Measurements from ENCODE around the gene GPATCH2. TPM values are rescaled to one million over a fixed set of nuclear protein-coding genes. Genes with fewer than 3 reads are reported as not detected.

GPATCH2 gene
- total and polyA plus RNA-seq, 2 donors (not counting 1 experiment from before 2014, with no cell fraction given): 4.7 to 14.7 TPM

DNA sequence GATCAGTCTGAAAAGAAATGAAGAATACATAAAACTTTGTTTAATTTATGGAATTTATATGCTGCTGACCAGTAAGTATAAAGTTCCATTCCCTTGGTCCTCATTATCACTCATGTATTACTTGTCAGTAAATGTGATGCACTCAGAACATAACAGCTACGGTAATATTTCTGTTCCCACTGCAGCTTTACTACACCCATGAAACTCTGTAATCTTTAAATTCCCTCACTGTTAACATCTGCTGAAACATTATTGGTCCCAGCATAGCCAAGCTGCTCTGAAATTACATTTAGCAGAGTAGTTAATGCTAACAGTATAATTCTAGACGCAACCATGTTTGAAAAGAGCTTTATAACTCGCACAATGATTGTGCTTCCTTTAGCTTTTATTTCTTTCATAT is 238.4 kb downstream of the GPATCH2 start:
- no CpG with 5 or more reads among the region's 3 CpGs for WGBS (ENCODE audit: insufficient coverage)
- Mint-ChIP-seq H3K27ac (no peak overlapping the region), H3K9me3 (ENCODE audit: insufficient read depth) (peaks cover 2% of the 10 kb centered on the region), H3K4me3 (no peak overlapping the region), H3K4me1 (no peaks in the 10 kb centered on the region), H3K27me3 (no peaks in the 10 kb centered on the region)
- no peaks in the 10 kb centered on the region for H3K27me3 ChIP-seq (replicated peaks in 1 of 4; ENCODE audit: control extremely low read depth in 1 of 4, control insufficient read depth in 3 of 4, insufficient read depth in 4 of 4, low read length in 3 of 4)
- H3K79me2 ChIP-seq (ENCODE audit: control insufficient read depth, insufficient read depth, low read length): no peaks in the 10 kb centered on the region
- ChIA-PET CTCF (no interaction called here), POLR2A (no interaction called here)
- TF ChIP-seq, protein P1, sequence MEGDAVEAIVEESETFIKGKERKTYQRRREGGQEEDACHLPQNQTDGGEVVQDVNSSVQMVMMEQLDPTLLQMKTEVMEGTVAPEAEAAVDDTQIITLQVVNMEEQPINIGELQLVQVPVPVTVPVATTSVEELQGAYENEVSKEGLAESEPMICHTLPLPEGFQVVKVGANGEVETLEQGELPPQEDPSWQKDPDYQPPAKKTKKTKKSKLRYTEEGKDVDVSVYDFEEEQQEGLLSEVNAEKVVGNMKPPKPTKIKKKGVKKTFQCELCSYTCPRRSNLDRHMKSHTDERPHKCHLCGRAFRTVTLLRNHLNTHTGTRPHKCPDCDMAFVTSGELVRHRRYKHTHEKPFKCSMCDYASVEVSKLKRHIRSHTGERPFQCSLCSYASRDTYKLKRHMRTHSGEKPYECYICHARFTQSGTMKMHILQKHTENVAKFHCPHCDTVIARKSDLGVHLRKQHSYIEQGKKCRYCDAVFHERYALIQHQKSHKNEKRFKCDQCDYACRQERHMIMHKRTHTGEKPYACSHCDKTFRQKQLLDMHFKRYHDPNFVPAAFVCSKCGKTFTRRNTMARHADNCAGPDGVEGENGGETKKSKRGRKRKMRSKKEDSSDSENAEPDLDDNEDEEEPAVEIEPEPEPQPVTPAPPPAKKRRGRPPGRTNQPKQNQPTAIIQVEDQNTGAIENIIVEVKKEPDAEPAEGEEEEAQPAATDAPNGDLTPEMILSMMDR (IDR thresholded peaks at IDR 0.05): no peak
- no peak for TF ChIP-seq EZH2 (IDR thresholded peaks at IDR 0.05; ENCODE audit: borderline replicate concordance, insufficient read depth, low read depth, low read length, poor library complexity, severe bottlenecking)
- DNase-seq: no peak
- intact Hi-C loops (cut with micrococcal nuclease): no loop called here
- peaks cover 0 to 3% (median 0%) of the 10 kb centered on the region in 3 donors for H3K9me3 ChIP-seq (ENCODE audit: control extremely low read depth in 1 of 3, control insufficient read depth in 2 of 3, insufficient read depth in 1 of 3, low read length in 2 of 3)
- H4K20me1 ChIP-seq (ENCODE audit: control insufficient read depth, insufficient read depth, low read length, poor library complexity, severe bottlenecking): no peaks in the 10 kb centered on the region
- H2AFZ ChIP-seq (ENCODE audit: insufficient read depth, low read depth, low read length, poor library complexity, severe bottlenecking): no peak overlapping the region
- no peaks in the 10 kb centered on the region for H3K36me3 ChIP-seq (replicated peaks in 1 of 2; ENCODE audit: control extremely low read depth in 1 of 2, control insufficient read depth in 1 of 2, extremely low read depth in 1 of 2, insufficient read depth in 2 of 2, low read length in 1 of 2)
- no peak for ATAC-seq (ENCODE audit: low read depth)
- no peak overlapping the region for H3K4me3 ChIP-seq (ENCODE audit: control extremely low read depth in 1 of 5, extremely low read depth in 1 of 5, insufficient read depth in 1 of 5, low read depth in 2 of 5, low read length in 4 of 5)
- no peak overlapping the region for H3K9ac ChIP-seq (ENCODE audit: low read length)
- H3K4me2 ChIP-seq (replicated peaks; ENCODE audit: low read depth, low read length, poor library complexity, severe bottlenecking): no peak overlapping the region
- H3K27ac ChIP-seq (ENCODE audit: low read length in 2 of 2): no peak overlapping the region
- no peaks in the 10 kb centered on the region for H3K4me1 ChIP-seq (ENCODE audit: control insufficient read depth in 2 of 2, insufficient read depth in 2 of 2, low read length in 2 of 2)

DNA sequence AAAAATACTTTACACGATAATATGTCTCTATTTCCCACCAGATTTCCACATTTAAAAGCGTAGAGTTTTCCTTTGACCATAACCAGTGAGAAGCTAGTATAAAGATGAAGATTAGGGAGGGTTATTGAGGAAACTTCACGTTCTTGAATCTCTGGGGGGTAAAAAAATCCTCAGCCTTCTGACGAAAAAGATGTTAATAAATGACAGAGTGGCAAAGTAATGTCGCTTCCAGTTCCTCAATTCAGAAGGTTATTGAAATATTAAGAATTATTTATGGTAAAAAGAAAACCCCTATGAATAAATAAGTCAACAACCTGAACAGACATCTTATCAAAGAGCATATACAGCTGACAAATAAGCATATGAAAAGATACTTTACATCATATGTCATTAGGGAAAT is 241.0 kb downstream of the GPATCH2 start:
- H4K20me1 ChIP-seq (ENCODE audit: control insufficient read depth, insufficient read depth, low read length, poor library complexity, severe bottlenecking): no peaks in the 10 kb centered on the region
- ATAC-seq (ENCODE audit: low read depth) (no peak), DNase-seq (no peak)
- intact Hi-C loops (cut with micrococcal nuclease): no loop called here
- no peaks in the 10 kb centered on the region for H3K4me1 Mint-ChIP-seq
- no peak overlapping the region for H3K27ac Mint-ChIP-seq
- no peak overlapping the region for H2AFZ ChIP-seq (ENCODE audit: insufficient read depth, low read depth, low read length, poor library complexity, severe bottlenecking)
- H3K4me3 Mint-ChIP-seq: no peak overlapping the region
- WGBS (ENCODE audit: insufficient coverage): no CpG with 5 or more reads among the region's 5 CpGs
- no peaks in the 10 kb centered on the region for H3K27me3 Mint-ChIP-seq
- TF ChIP-seq EZH2 (IDR thresholded peaks at IDR 0.05; ENCODE audit: borderline replicate concordance, insufficient read depth, low read depth, low read length, poor library complexity, severe bottlenecking): no peak
- TF ChIP-seq, protein P1 (IDR thresholded peaks at IDR 0.05): no peak
- H3K36me3 ChIP-seq (replicated peaks in 1 of 2; ENCODE audit: control extremely low read depth in 1 of 2, control insufficient read depth in 1 of 2, extremely low read depth in 1 of 2, insufficient read depth in 2 of 2, low read length in 1 of 2): no peaks in the 10 kb centered on the region
- H3K9me3 ChIP-seq (ENCODE audit: control extremely low read depth in 1 of 3, control insufficient read depth in 2 of 3, insufficient read depth in 1 of 3, low read length in 2 of 3): peaks cover 0 to 3% (median 0%) of the 10 kb centered on the region in 3 donors
- H3K79me2 ChIP-seq (ENCODE audit: control insufficient read depth, insufficient read depth, low read length): no peaks in the 10 kb centered on the region
- no peak overlapping the region for H3K4me3 ChIP-seq (ENCODE audit: control extremely low read depth in 1 of 5, extremely low read depth in 1 of 5, insufficient read depth in 1 of 5, low read depth in 2 of 5, low read length in 4 of 5)
- H3K27ac ChIP-seq (ENCODE audit: low read length in 2 of 2): no peak overlapping the region
- ChIA-PET CTCF (no interaction called here), POLR2A (no interaction called here)
- H3K4me1 ChIP-seq (ENCODE audit: control insufficient read depth in 2 of 2, insufficient read depth in 2 of 2, low read length in 2 of 2): no peaks in the 10 kb centered on the region
- no peaks in the 10 kb centered on the region for H3K27me3 ChIP-seq (replicated peaks in 1 of 4; ENCODE audit: control extremely low read depth in 1 of 4, control insufficient read depth in 3 of 4, insufficient read depth in 4 of 4, low read length in 3 of 4)
- no peak overlapping the region for H3K9ac ChIP-seq (ENCODE audit: low read length)
- H3K9me3 Mint-ChIP-seq (ENCODE audit: insufficient read depth): peaks cover 9% of the 10 kb centered on the region
- no peak overlapping the region for H3K4me2 ChIP-seq (replicated peaks; ENCODE audit: low read depth, low read length, poor library complexity, severe bottlenecking)
